ENCODE data around the gene GPRIN3. TPM values are rescaled to one million over a fixed set of nuclear protein-coding genes. Genes with fewer than 3 reads are reported as not detected.

Gene GPRIN3
- total RNA-seq, 1 donor, result under 0.01 TPM

DNA sequence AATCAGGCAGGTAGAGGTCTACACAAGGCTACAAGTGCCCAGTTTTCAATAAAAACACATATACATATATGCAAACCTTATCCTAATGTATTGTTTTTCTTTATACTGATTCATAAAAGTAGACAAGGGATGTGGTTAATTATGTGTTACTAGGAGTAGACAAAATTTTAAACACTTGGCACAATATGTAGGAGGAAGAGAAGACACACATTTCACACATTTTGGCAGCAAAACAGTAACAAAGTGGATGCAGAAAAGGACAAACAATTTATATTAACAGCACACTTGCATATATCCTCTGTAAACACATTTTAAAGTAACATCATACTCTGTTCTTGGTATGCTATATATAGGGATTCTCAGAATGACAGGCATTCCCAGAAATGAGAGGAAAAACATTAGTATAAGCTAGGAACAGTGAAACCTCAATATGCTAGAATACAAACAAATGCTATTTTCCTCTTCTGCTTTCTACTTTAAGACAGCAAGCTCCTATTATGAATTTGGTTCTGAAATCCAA is 63.8 kb downstream of the GPRIN3 start:
- Histone ChIP-seq H3K4me2 (ENCODE audit: insufficient read depth, low read length) (no peak overlapping the region), H2AFZ (ENCODE audit: low read length) (no peak overlapping the region), H3K4me1 (ENCODE audit: insufficient read depth, low read length) (no peaks in the 10 kb centered on the region), H3K36me3 (ENCODE audit: insufficient read depth, low read length) (no peaks in the 10 kb centered on the region), H3K9me3 (ENCODE audit: low read depth, low read length) (no peaks in the 10 kb centered on the region), H3K27me3 (ENCODE audit: insufficient read depth, low read length) (no peaks in the 10 kb centered on the region), H3K27ac (ENCODE audit: low read depth, low read length) (no peak overlapping the region), H3K79me2 (ENCODE audit: insufficient read depth, low read length) (no peaks in the 10 kb centered on the region), H3K4me3 (ENCODE audit: insufficient read depth, low read length) (no peak overlapping the region), H4K20me1 (ENCODE audit: insufficient read depth, low read length) (no peaks in the 10 kb centered on the region)
- TF ChIP-seq, protein P1, sequence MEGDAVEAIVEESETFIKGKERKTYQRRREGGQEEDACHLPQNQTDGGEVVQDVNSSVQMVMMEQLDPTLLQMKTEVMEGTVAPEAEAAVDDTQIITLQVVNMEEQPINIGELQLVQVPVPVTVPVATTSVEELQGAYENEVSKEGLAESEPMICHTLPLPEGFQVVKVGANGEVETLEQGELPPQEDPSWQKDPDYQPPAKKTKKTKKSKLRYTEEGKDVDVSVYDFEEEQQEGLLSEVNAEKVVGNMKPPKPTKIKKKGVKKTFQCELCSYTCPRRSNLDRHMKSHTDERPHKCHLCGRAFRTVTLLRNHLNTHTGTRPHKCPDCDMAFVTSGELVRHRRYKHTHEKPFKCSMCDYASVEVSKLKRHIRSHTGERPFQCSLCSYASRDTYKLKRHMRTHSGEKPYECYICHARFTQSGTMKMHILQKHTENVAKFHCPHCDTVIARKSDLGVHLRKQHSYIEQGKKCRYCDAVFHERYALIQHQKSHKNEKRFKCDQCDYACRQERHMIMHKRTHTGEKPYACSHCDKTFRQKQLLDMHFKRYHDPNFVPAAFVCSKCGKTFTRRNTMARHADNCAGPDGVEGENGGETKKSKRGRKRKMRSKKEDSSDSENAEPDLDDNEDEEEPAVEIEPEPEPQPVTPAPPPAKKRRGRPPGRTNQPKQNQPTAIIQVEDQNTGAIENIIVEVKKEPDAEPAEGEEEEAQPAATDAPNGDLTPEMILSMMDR (IDR thresholded peaks at IDR 0.05; ENCODE audit: extremely low read depth, low read depth, low read length), result no peak
- no peak for DNase-seq (ENCODE audit: insufficient read length, low spot score, missing footprints)

DNA sequence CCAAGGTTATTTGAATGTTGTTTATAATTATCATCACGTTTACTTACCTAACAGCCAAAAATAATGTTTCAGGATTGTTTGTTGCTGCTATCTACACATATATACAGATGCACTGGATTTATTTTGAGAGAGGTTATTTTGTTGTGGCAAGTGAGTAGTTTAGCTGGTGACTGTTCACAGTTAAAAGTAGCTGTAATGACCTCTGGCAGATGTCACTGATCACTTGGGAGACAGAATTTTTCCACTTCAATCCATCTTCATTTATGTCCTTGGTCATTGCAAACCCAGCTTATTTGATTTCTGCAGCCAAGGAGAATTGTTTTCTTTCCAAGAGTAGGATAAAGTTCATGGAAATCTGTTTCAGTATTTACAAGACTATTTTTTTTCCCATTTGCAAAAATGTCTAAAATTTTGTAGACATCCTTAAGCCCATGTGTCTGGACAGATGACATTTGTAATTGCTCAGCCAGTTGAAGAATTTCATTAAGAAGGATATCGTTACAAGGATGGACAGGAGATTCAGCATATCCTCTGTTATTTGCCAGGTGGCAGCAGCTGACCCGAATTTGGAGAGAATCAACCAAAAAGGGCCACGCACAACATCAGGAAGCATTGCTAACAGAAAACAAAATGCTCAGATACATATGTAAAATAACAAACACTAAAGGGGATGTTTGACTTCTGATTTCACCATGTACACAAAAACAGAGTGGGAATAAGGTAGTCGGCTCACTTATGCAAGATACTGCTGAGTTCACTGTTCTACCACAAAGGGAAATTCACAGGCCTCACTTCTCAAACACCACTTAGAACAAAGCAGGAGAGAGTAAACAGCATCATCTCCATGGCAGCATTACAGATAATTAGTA is 64.5 kb downstream of the GPRIN3 start:
- H2AFZ ChIP-seq (ENCODE audit: low read length), result no peak overlapping the region
- no peaks in the 10 kb centered on the region for H3K27me3 ChIP-seq (ENCODE audit: insufficient read depth, low read length)
- no peak overlapping the region for H3K4me2 ChIP-seq (ENCODE audit: insufficient read depth, low read length)
- H3K79me2 ChIP-seq (ENCODE audit: insufficient read depth, low read length), result no peaks in the 10 kb centered on the region
- H3K9me3 ChIP-seq (ENCODE audit: low read depth, low read length), result no peaks in the 10 kb centered on the region
- TF ChIP-seq, protein P1 (IDR thresholded peaks at IDR 0.05; ENCODE audit: extremely low read depth, low read depth, low read length), result no peak
- H3K4me3 ChIP-seq (ENCODE audit: insufficient read depth, low read length), result no peak overlapping the region
- no peak for DNase-seq (ENCODE audit: insufficient read length, low spot score, missing footprints)
- H4K20me1 ChIP-seq (ENCODE audit: insufficient read depth, low read length), result no peaks in the 10 kb centered on the region
- no peak overlapping the region for H3K27ac ChIP-seq (ENCODE audit: low read depth, low read length)
- H3K4me1 ChIP-seq (ENCODE audit: insufficient read depth, low read length), result no peaks in the 10 kb centered on the region
- H3K36me3 ChIP-seq (ENCODE audit: insufficient read depth, low read length), result no peaks in the 10 kb centered on the region

DNA sequence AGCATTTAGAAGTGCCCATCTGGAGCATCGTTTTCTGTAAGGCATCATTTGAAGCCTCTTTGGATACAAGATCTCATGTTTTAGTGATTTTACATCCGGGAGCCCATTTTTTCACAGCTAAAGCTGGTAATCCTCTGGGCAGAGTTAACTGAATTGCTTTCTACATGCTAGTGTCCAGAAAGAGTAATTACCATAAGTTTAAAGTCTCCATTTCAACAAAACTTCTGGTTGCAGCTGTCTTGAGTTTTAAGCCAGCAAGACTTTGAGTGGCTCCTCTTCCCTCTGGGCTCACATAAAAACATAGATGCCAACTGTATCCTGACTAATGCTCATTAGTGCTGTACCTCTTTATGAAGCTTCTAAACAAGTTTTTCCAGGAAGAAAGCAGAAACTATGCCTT is 65.4 kb downstream of the GPRIN3 start:
- no peak overlapping the region for H3K27ac ChIP-seq (ENCODE audit: low read depth, low read length)
- H4K20me1 ChIP-seq (ENCODE audit: insufficient read depth, low read length), result no peaks in the 10 kb centered on the region
- H3K27me3 ChIP-seq (ENCODE audit: insufficient read depth, low read length), result no peaks in the 10 kb centered on the region
- no peak overlapping the region for H3K4me2 ChIP-seq (ENCODE audit: insufficient read depth, low read length)
- H3K36me3 ChIP-seq (ENCODE audit: insufficient read depth, low read length), result no peaks in the 10 kb centered on the region
- TF ChIP-seq, protein P1 (IDR thresholded peaks at IDR 0.05; ENCODE audit: extremely low read depth, low read depth, low read length), result no peak
- no peak for DNase-seq (ENCODE audit: insufficient read length, low spot score, missing footprints)
- H3K4me1 ChIP-seq (ENCODE audit: insufficient read depth, low read length), result no peaks in the 10 kb centered on the region
- no peaks in the 10 kb centered on the region for H3K79me2 ChIP-seq (ENCODE audit: insufficient read depth, low read length)
- H3K4me3 ChIP-seq (ENCODE audit: insufficient read depth, low read length), result no peak overlapping the region
- H3K9me3 ChIP-seq (ENCODE audit: low read depth, low read length), result no peaks in the 10 kb centered on the region
- H2AFZ ChIP-seq (ENCODE audit: low read length), result no peak overlapping the region

DNA sequence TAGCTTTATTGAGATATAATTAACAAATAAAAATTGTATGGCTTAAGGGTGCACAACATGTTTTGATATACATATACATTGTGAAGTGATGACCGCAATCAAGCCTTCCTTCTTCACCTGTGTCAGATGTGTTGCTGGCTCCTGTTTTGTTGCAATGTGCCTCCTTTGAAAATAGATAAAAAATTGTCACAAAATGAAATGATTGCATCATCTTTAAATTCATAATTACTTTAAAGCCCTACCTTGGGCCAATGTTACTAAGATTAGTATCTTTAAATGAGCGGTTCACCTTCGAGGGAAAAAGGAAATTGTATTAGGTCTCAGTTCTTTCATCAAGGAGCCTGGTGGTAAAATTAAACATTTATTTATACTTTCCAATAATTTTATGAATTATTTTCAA is 77.3 kb downstream of the GPRIN3 start:
- Histone ChIP-seq H4K20me1 (ENCODE audit: insufficient read depth, low read length) (no peaks in the 10 kb centered on the region), H3K27ac (ENCODE audit: low read depth, low read length) (no peak overlapping the region), H3K4me2 (ENCODE audit: insufficient read depth, low read length) (no peak overlapping the region), H3K79me2 (ENCODE audit: insufficient read depth, low read length) (no peaks in the 10 kb centered on the region), H3K4me3 (ENCODE audit: insufficient read depth, low read length) (no peak overlapping the region), H3K36me3 (ENCODE audit: insufficient read depth, low read length) (no peaks in the 10 kb centered on the region), H3K27me3 (ENCODE audit: insufficient read depth, low read length) (no peaks in the 10 kb centered on the region), H2AFZ (ENCODE audit: low read length) (no peak overlapping the region), H3K4me1 (ENCODE audit: insufficient read depth, low read length) (no peaks in the 10 kb centered on the region), H3K9me3 (ENCODE audit: low read depth, low read length) (no peaks in the 10 kb centered on the region)
- TF ChIP-seq, protein P1 (IDR thresholded peaks at IDR 0.05; ENCODE audit: extremely low read depth, low read depth, low read length), result no peak
- DNase-seq (ENCODE audit: insufficient read length, low spot score, missing footprints), result no peak

Data from osteoblast (primary cell).